Neuronal stem cell (in vitro differentiated cells): ENCODE results near the gene CNTLN.
A peak's percentile ranks its signal among the peaks of the same experiment; 100 is the strongest.

Experiments
- DNase-seq: peaks from one replicate; pipeline ENCODE4 v3.0.0-alpha.2; 2013; ENCODE audit warnings: low spot score
- H2AFZ ChIP-seq: one replicate; pipeline ENCODE4 v1.6.1; 2013; ENCODE audit warnings: mild to moderate bottlenecking, low read length, inconsistent platforms
- H2AK5ac ChIP-seq: 2 replicates; pipeline ENCODE4 v1.6.1; 2013; ENCODE audit warnings: low read depth, mild to moderate bottlenecking, inconsistent platforms, low read length, moderate library complexity, mixed read lengths
- H2BK120ac ChIP-seq: 2 replicates; pipeline ENCODE4 v1.6.1; 2013; ENCODE audit warnings: low read depth, mild to moderate bottlenecking, inconsistent platforms, low read length, moderate library complexity, mixed read lengths
- H2BK12ac ChIP-seq: one replicate; pipeline ENCODE4 v1.6.1; 2013; ENCODE audit warnings: low read length, inconsistent platforms
- H2BK15ac ChIP-seq: 2 replicates; pipeline ENCODE4 v1.6.1; 2013; ENCODE audit warnings: mild to moderate bottlenecking, low read length, inconsistent platforms, mixed read lengths
- H2BK5ac ChIP-seq: one replicate; pipeline ENCODE4 v1.6.1; 2013; ENCODE audit warnings: inconsistent platforms, mild to moderate bottlenecking, low read length, moderate library complexity
- H3K14ac ChIP-seq: one replicate; pipeline ENCODE4 v1.6.1; 2013; ENCODE audit warnings: low read length, inconsistent platforms
- H3K18ac ChIP-seq: 2 replicates; pipeline ENCODE4 v1.6.1; 2013; ENCODE audit warnings: low read length, inconsistent platforms
- H3K23ac ChIP-seq: 2 replicates; pipeline ENCODE4 v1.6.1; 2013; ENCODE audit warnings: low read depth, mild to moderate bottlenecking, mixed read lengths, low read length, inconsistent platforms; ENCODE audit not compliant: poor library complexity
- H3K27ac ChIP-seq: replicated peaks from 3 replicates; pipeline ENCODE4 v1.5.1; 2013; ENCODE audit warnings: low read length, inconsistent platforms
- H3K27me3 ChIP-seq, 3 experiments: 2 replicates each; pipeline ENCODE4 v1.6.1; 2013; ENCODE audit warnings: low read length in 3 of 3, mild to moderate bottlenecking in 2 of 3, inconsistent platforms in 1 of 3, low read depth in 1 of 3, mixed read lengths in 1 of 3, moderate library complexity in 1 of 3; ENCODE audit not compliant: control insufficient read depth in 3 of 3, insufficient read depth in 3 of 3
- H3K36me3 ChIP-seq, 2 donors: replicated peaks in 1 of 2; 2 replicates each; pipeline ENCODE4 v1.6.1; 2013; ENCODE audit warnings: low read length in 2 of 2; ENCODE audit not compliant: control insufficient read depth in 2 of 2, insufficient read depth in 2 of 2
- H3K4ac ChIP-seq: 2 replicates; pipeline ENCODE4 v1.6.1; 2013; ENCODE audit warnings: inconsistent platforms, mild to moderate bottlenecking, low read length, moderate library complexity
- H3K4me1 ChIP-seq, 2 donors: 1 replicate in 1 of 2; 2 replicates in 1 of 2; pipeline ENCODE4 v1.6.1; 2013; ENCODE audit warnings: low read length in 2 of 2, low read depth in 1 of 2; ENCODE audit not compliant: control insufficient read depth in 2 of 2, insufficient read depth in 1 of 2
- H3K4me2 ChIP-seq: one replicate; pipeline ENCODE4 v1.6.1; 2013; ENCODE audit warnings: mild to moderate bottlenecking, low read length, inconsistent platforms; ENCODE audit not compliant: insufficient read depth, poor library complexity, severe bottlenecking
- H3K4me3 ChIP-seq, 2 donors: 2 replicates each; pipeline ENCODE4 v1.5.1; 2013; ENCODE audit warnings: low read length in 2 of 2, mild to moderate bottlenecking in 2 of 2, inconsistent platforms in 1 of 2, moderate library complexity in 1 of 2
- H3K79me1 ChIP-seq: one replicate; pipeline ENCODE4 v1.6.1; 2013; ENCODE audit warnings: low read depth, mild to moderate bottlenecking, inconsistent platforms, low read length, moderate library complexity
- H3K9ac ChIP-seq: one replicate; pipeline ENCODE4 v1.6.1; 2013; ENCODE audit warnings: mild to moderate bottlenecking, low read depth, low read length, inconsistent platforms; ENCODE audit not compliant: poor library complexity
- H3K9me3 ChIP-seq, 2 donors: replicated peaks in 1 of 2; 2 replicates each; pipeline versions ENCODE3 to v1.6.1; 2013; ENCODE audit warnings: low read length in 2 of 2, mild to moderate bottlenecking in 2 of 2, inconsistent platforms in 1 of 2, low read depth in 1 of 2, mixed read lengths in 1 of 2, moderate library complexity in 1 of 2; ENCODE audit not compliant: control insufficient read depth in 2 of 2, insufficient read depth in 1 of 2
- H4K8ac ChIP-seq: one replicate; pipeline ENCODE4 v1.6.1; 2013; ENCODE audit warnings: low read depth, mild to moderate bottlenecking, inconsistent platforms, low read length, moderate library complexity
- H4K91ac ChIP-seq: one replicate; pipeline ENCODE4 v1.6.1; 2013; ENCODE audit warnings: low read length, low read depth, mild to moderate bottlenecking, inconsistent platforms; ENCODE audit not compliant: poor library complexity
- WGBS, 2 donors: extraction: QIAGEN DNeasy Blood & Tissue Kit; methylation state at CpG; one replicate each; pipeline ENCODE4 v1.1.7; 2013; ENCODE audit warnings: missing lambda C conversion rate in 2 of 2, mixed read lengths in 1 of 2; ENCODE audit not compliant: insufficient read length in 2 of 2, insufficient replicate concordance in 1 of 2; ENCODE audit errors: extremely low coverage in 2 of 2; 5-methylcytosine and 5-hydroxymethylcytosine counted together

The CNTLN gene

GRCh38 chr9:17481565-17481964 lies 346.7 kb downstream of the CNTLN start:
- H3K4me3 ChIP-seq: peak overlapping the region in 1 of 2 donors; percentile 7
- DNase-seq: no peak

GRCh38 chr9:17484906-17485305 lies 350.1 kb downstream of the CNTLN start:
- no peak overlapping the region for H3K4me3 ChIP-seq
- H3K79me1 ChIP-seq: no peaks in the 10 kb centered on the region
- peaks cover 0 to 2% of the 10 kb centered on the region in 2 donors for H3K9me3 ChIP-seq
- no peaks in the 10 kb centered on the region for H3K36me3 ChIP-seq
- WGBS, 2 donors: no CpG with 5 or more reads among the region's 3 CpGs
- H2AK5ac ChIP-seq: no peak overlapping the region
- no peaks in the 10 kb centered on the region for H3K27me3 ChIP-seq
- no peak overlapping the region for H2AFZ ChIP-seq
- no peak overlapping the region for H2BK120ac ChIP-seq
- no peak for DNase-seq
- no peak overlapping the region for H3K27ac ChIP-seq
- no peak overlapping the region for H3K14ac ChIP-seq
- H2BK5ac ChIP-seq: no peak overlapping the region
- no peak overlapping the region for H3K18ac ChIP-seq
- no peak overlapping the region for H2BK15ac ChIP-seq
- H2BK12ac ChIP-seq: no peak overlapping the region
- no peaks in the 10 kb centered on the region for H3K4me1 ChIP-seq
- H3K9ac ChIP-seq: no peak overlapping the region
- no peak overlapping the region for H3K4ac ChIP-seq
- H4K91ac ChIP-seq: no peak overlapping the region
- no peak overlapping the region for H4K8ac ChIP-seq
- H3K4me2 ChIP-seq: no peak overlapping the region
- H3K23ac ChIP-seq: no peak overlapping the region

More at GRCh38 chr9:17481565-17481964, 346.7 kb downstream of the CNTLN start:
- Histone ChIP-seq H2BK12ac (no peak overlapping the region), H3K14ac (no peak overlapping the region), H4K8ac (no peak overlapping the region), H2BK15ac (no peak overlapping the region), H3K79me1 (no peaks in the 10 kb centered on the region), H3K4me2 (no peak overlapping the region), H3K18ac (no peak overlapping the region), H3K23ac (no peak overlapping the region), H2BK120ac (no peak overlapping the region), H3K9me3 (peaks cover 0 to 2% of the 10 kb centered on the region in 2 donors), H4K91ac (no peak overlapping the region), H2BK5ac (no peak overlapping the region), H2AK5ac (no peak overlapping the region), H3K36me3 (no peaks in the 10 kb centered on the region), H3K27ac (no peak overlapping the region), H3K27me3 (no peaks in the 10 kb centered on the region), H3K4me1 (no peaks in the 10 kb centered on the region), H2AFZ (no peak overlapping the region), H3K9ac (no peak overlapping the region), H3K4ac (no peak overlapping the region)

GRCh38 chr9:17486396-17486795 lies 351.6 kb downstream of the CNTLN start:
- no peak overlapping the region for H3K27ac ChIP-seq
- no peaks in the 10 kb centered on the region for H3K79me1 ChIP-seq
- H3K18ac ChIP-seq: no peak overlapping the region
- no peak overlapping the region for H2AK5ac ChIP-seq
- H3K36me3 ChIP-seq: no peaks in the 10 kb centered on the region
- no peak overlapping the region for H3K4me2 ChIP-seq
- H3K4ac ChIP-seq: no peak overlapping the region
- H4K91ac ChIP-seq: no peak overlapping the region
- H3K4me1 ChIP-seq: no peaks in the 10 kb centered on the region
- H3K4me3 ChIP-seq: no peak overlapping the region
- H3K9me3 ChIP-seq: peaks cover 0 to under 1% of the 10 kb centered on the region in 2 donors
- H3K27me3 ChIP-seq: no peaks in the 10 kb centered on the region
- no peak overlapping the region for H2BK120ac ChIP-seq
- H2BK15ac ChIP-seq: no peak overlapping the region
- H3K9ac ChIP-seq: no peak overlapping the region
- whole genome bisulfite sequencing, 2 donors: no CpG with 5 or more reads among the region's 1 CpG
- H3K23ac ChIP-seq: no peak overlapping the region
- no peak for DNase-seq
- H3K14ac ChIP-seq: no peak overlapping the region
- no peak overlapping the region for H2AFZ ChIP-seq
- no peak overlapping the region for H4K8ac ChIP-seq
- no peak overlapping the region for H2BK5ac ChIP-seq
- no peak overlapping the region for H2BK12ac ChIP-seq

GRCh38 chr9:17487467-17487866 lies 352.6 kb downstream of the CNTLN start:
- H2AFZ ChIP-seq: no peak overlapping the region
- H3K36me3 ChIP-seq: no peaks in the 10 kb centered on the region
- no peak for DNase-seq
- no peak overlapping the region for H3K14ac ChIP-seq
- H3K9ac ChIP-seq: no peak overlapping the region
- no peak overlapping the region for H2AK5ac ChIP-seq
- H2BK120ac ChIP-seq: no peak overlapping the region
- no peak overlapping the region for H2BK12ac ChIP-seq
- no peak overlapping the region for H2BK5ac ChIP-seq
- H3K4ac ChIP-seq: no peak overlapping the region
- no peak overlapping the region for H3K4me3 ChIP-seq
- no peak overlapping the region for H3K18ac ChIP-seq
- H4K91ac ChIP-seq: no peak overlapping the region
- H3K27ac ChIP-seq: no peak overlapping the region
- no peak overlapping the region for H3K4me2 ChIP-seq
- H2BK15ac ChIP-seq: no peak overlapping the region
- no peaks in the 10 kb centered on the region for H3K27me3 ChIP-seq
- WGBS, 2 donors: no CpG with 5 or more reads among the region's 6 CpGs
- H3K9me3 ChIP-seq: no peaks in the 10 kb centered on the region
- no peaks in the 10 kb centered on the region for H3K79me1 ChIP-seq
- peaks cover 0 to 2% of the 10 kb centered on the region in 2 donors for H3K4me1 ChIP-seq
- no peak overlapping the region for H3K23ac ChIP-seq
- no peak overlapping the region for H4K8ac ChIP-seq
